ENCODE measurements around the gene SLMAP. TPM values are rescaled to one million over a fixed set of nuclear protein-coding genes. Genes with fewer than 3 reads are reported as not detected.

SLMAP gene
- total RNA-seq, 4 donors from 2014 or later, result 399 to 519 (median 464) TPM

DNA sequence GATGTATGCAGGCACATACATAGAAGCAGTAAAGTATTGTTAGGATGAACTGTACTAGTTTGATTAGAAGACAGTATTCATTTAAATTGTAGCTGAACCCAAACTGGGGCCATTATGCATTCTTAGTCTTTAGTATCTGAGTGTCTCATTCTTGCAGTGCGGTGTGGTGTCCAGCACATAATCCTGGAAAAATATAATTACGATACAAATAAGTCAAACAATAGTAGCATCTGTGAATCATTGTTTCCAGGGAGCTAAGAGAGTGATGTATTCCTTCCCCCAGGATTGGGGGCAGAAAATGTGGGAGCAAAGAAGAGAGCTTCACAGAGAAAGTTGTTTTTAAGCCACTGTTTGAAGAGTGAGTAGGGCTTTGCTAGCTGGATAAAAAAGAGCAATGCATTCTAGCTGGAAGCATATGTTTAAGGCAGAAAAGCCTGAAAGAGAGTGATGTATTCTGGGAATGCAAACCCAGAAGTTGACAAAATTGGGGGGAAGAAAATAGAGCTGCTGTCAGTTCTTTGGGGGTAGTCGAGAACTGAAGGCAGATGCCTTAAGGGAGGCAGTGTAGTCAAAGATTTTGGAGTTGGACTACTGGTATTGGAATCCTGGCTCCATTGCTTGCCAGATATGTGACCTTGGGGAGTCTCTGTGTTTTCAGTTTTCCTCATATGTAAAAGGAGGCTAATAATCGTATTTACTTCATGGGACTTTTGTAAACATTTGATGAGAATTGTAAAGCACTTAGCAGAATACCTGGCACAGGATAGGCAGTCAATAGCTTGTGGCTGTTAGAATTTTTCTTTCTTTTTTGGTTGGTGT lies 14.1 kb downstream of the SLMAP start:
- WGBS, result 78% methylated on average over 4 of the region's 4 CpGs
- no peak for TF ChIP-seq POLR2AphosphoS5 (IDR thresholded peaks at IDR 0.05)
- no peak for TF ChIP-seq POLR2A (IDR thresholded peaks at IDR 0.05; ENCODE audit: low read depth)
- TF ChIP-seq, protein P1, sequence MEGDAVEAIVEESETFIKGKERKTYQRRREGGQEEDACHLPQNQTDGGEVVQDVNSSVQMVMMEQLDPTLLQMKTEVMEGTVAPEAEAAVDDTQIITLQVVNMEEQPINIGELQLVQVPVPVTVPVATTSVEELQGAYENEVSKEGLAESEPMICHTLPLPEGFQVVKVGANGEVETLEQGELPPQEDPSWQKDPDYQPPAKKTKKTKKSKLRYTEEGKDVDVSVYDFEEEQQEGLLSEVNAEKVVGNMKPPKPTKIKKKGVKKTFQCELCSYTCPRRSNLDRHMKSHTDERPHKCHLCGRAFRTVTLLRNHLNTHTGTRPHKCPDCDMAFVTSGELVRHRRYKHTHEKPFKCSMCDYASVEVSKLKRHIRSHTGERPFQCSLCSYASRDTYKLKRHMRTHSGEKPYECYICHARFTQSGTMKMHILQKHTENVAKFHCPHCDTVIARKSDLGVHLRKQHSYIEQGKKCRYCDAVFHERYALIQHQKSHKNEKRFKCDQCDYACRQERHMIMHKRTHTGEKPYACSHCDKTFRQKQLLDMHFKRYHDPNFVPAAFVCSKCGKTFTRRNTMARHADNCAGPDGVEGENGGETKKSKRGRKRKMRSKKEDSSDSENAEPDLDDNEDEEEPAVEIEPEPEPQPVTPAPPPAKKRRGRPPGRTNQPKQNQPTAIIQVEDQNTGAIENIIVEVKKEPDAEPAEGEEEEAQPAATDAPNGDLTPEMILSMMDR (IDR thresholded peaks at IDR 0.05), result no peak
- no peak for TF ChIP-seq EP300 (IDR thresholded peaks at IDR 0.05)
- Histone ChIP-seq H3K27me3 (no peaks in the 10 kb centered on the region), H3K27ac (replicated peaks in 1 of 4) (no peak overlapping the region), H3K36me3 (no peaks in the 10 kb centered on the region), H3K9me3 (no peaks in the 10 kb centered on the region), H3K4me1 (peaks cover 3 to 28% (median 10%) of the 10 kb centered on the region in 4 donors), H3K4me3 (no peak overlapping the region)
- DNase-seq (ENCODE audit: extremely low spot score), result no peak
- intact Hi-C loops (cut with DNase I), result no loop called here

DNA sequence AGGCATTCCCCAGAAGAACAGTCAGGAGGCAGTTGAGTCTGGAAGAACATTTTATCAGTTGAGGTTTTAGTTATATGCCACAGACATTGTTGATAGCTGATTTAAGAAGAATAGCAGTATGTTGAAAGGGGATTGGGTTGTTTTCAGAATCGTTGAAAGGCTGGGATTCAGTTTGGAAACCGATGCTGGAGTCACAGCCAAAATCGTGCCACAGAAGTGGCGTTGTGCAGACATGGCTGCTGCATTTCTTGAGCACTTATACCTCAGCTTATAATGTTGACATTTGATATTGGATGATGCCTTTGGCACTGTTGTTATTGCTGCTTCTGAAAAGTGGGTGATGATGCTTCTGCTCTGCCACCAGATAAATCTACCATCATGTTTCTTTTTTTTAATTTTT lies 16.1 kb downstream of the SLMAP start:
- H3K27ac ChIP-seq (replicated peaks in 1 of 4), result no peak overlapping the region
- no peaks in the 10 kb centered on the region for H3K36me3 ChIP-seq
- H3K4me1 ChIP-seq, result peaks cover 0 to 17% (median 6%) of the 10 kb centered on the region in 4 donors
- no peak overlapping the region for H3K4me3 ChIP-seq
- H3K9me3 ChIP-seq, result no peaks in the 10 kb centered on the region
- no peaks in the 10 kb centered on the region for H3K27me3 ChIP-seq
- no peak for DNase-seq (ENCODE audit: extremely low spot score)
- TF ChIP-seq, protein P1 (IDR thresholded peaks at IDR 0.05), result no peak
- no peak for TF ChIP-seq POLR2A (IDR thresholded peaks at IDR 0.05; ENCODE audit: low read depth)
- TF ChIP-seq EP300 (IDR thresholded peaks at IDR 0.05), result no peak
- no peak for TF ChIP-seq POLR2AphosphoS5 (IDR thresholded peaks at IDR 0.05)
- intact Hi-C loops (cut with DNase I), result no loop called here
- WGBS, result 92% methylated on average over 4 of the region's 4 CpGs

DNA sequence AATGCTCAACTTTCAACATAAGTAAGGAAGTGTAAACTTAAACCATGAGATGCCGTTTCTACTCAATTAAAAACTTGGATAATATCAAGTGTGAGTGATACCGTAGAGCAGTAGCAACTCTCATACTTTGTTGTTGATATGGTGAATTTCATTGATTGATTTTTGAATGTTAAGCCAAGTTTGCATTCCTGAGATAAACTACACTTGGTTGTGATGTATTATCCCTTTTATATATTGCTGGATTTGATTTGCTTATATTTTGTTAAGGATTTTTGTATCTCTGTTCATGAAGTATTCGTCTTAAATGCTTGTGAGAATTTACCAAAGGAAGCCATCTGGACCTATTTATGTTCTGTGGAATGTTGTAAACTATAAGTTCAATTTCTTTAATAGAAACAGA lies 21.7 kb downstream of the SLMAP start:
- no peaks in the 10 kb centered on the region for H3K27me3 ChIP-seq
- H3K27ac ChIP-seq (replicated peaks in 1 of 4), result no peak overlapping the region
- no peak for TF ChIP-seq EP300 (IDR thresholded peaks at IDR 0.05)
- no peak for TF ChIP-seq POLR2A (IDR thresholded peaks at IDR 0.05; ENCODE audit: low read depth)
- TF ChIP-seq POLR2AphosphoS5 (IDR thresholded peaks at IDR 0.05), result no peak
- TF ChIP-seq, protein P1 (IDR thresholded peaks at IDR 0.05), result no peak
- intact Hi-C loops (cut with DNase I), result no loop called here
- H3K4me1 ChIP-seq, result peaks cover 0 to 13% (median 8%) of the 10 kb centered on the region in 4 donors
- no peak for DNase-seq (ENCODE audit: extremely low spot score)
- no peak overlapping the region for H3K4me3 ChIP-seq
- H3K9me3 ChIP-seq, result no peaks in the 10 kb centered on the region
- 61% methylated on average over 3 of the region's 3 CpGs for WGBS
- H3K36me3 ChIP-seq, result no peaks in the 10 kb centered on the region

DNA sequence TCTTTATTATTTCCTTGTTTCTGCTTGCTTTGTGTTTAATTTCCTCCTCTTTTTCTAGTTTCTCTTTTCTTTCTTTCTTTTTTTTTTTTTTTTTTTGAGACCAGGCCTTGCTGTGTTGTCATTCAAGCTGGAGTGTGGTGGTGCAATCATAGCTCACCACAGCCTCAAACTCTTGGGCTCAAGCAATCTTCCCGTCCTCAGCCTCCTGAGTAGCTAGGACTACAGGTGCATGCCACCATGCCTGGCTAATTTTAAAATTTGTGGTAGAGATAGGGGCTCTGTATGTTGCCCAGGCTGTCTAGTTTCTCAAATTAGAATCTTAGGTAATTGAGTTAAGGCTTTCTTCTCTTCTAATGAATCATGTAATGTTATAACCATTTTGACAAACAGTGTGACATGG lies 22.4 kb downstream of the SLMAP start:
- Histone ChIP-seq H3K27ac (replicated peaks in 1 of 4) (no peak overlapping the region), H3K9me3 (no peaks in the 10 kb centered on the region), H3K4me1 (peaks cover 4 to 20% (median 15%) of the 10 kb centered on the region in 4 donors), H3K36me3 (no peaks in the 10 kb centered on the region), H3K27me3 (no peaks in the 10 kb centered on the region), H3K4me3 (no peak overlapping the region)
- 64% methylated on average over 1 of the region's 1 CpG for WGBS
- TF ChIP-seq POLR2A (IDR thresholded peaks at IDR 0.05; ENCODE audit: low read depth), result no peak
- TF ChIP-seq EP300 (IDR thresholded peaks at IDR 0.05), result no peak
- intact Hi-C loops (cut with DNase I), result no loop called here
- DNase-seq (ENCODE audit: extremely low spot score), result no peak

DNA sequence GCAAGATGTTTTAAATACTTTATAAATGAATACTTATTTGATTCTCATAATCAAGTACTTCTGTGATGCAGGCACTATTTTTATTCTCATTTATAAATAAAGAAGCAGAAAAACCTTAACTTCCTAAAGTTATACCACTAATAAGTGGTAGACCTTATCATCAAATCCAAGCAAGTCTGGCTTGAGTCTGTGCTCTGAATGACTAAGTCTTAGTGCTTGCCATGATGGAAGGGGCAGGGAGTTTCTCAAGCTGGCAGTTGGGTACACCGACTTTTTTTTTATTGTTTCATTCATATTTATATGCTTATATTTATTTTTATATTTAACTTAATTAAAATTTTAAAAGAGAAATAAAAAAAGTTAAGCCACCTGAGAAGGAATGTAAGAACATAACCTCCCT lies 23.6 kb downstream of the SLMAP start:
- Histone ChIP-seq H3K4me3 (no peak overlapping the region), H3K9me3 (no peaks in the 10 kb centered on the region), H3K27ac (replicated peaks in 1 of 4) (no peak overlapping the region), H3K4me1 (peaks cover 5 to 27% (median 21%) of the 10 kb centered on the region in 4 donors), H3K36me3 (no peaks in the 10 kb centered on the region), H3K27me3 (no peaks in the 10 kb centered on the region)
- DNase-seq (ENCODE audit: extremely low spot score), result no peak
- intact Hi-C loops (cut with DNase I), result no loop called here
- WGBS, result 95% methylated on average over 1 of the region's 1 CpG
- TF ChIP-seq EP300 (IDR thresholded peaks at IDR 0.05) (no peak), POLR2AphosphoS5 (IDR thresholded peaks at IDR 0.05) (no peak), POLR2A (IDR thresholded peaks at IDR 0.05; ENCODE audit: low read depth) (no peak)
- TF ChIP-seq, protein P1 (IDR thresholded peaks at IDR 0.05), result no peak

Data from esophagus muscularis mucosa (tissue), 4 donors.